GM18502 (cell line): ENCODE results near the gene TERT.

Experiments
- ATAC-seq: cut with Tn5 transposase; IDR thresholded peaks from one replicate; pipeline ENCODE4 v1.9.1; 2021; ENCODE audit warnings: mild to moderate bottlenecking; ENCODE audit not compliant: unreplicated experiment, poor library complexity

The TERT gene

DNA sequence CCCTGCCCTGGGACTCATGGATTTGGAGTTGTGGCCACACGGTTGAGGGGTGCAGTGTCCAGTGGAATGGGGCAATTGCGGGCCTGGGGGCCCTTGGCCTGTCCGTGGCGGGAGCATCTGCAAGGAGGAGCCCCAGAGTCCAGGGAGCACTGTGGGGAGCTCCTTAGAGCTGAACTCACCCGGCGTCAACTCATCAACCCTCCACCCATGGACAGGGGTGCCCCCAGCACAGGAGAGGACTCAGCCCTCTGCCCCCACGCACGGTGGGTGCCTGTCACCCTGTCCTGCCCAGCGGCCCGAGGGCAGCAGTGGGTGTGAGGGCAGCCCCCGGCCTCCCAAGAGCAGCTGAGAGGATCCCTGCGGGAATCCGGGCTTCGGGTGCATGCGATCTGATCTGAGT lies 70.2 kb downstream of the TERT start:
- no peak for ATAC-seq

DNA sequence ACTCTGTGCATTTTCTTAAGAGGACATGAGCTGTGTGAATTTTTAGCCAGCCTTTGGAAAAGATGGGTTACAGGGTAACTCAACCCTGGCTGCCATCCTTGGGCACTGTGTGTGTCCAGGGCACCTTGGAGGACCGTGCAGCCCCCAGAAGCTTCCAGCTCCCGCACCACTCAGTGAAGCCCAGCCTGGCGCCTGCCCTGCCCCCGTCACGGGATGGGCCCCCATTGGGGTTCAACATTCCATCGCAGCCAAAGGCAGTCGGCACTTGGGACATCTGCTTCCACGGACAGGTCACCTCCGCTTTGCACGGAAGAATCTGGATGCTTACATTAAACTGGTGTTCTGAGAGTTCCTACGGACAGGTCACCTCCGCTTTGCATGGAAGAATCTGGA lies 71.6 kb downstream of the TERT start:
- ATAC-seq = no peak

DNA sequence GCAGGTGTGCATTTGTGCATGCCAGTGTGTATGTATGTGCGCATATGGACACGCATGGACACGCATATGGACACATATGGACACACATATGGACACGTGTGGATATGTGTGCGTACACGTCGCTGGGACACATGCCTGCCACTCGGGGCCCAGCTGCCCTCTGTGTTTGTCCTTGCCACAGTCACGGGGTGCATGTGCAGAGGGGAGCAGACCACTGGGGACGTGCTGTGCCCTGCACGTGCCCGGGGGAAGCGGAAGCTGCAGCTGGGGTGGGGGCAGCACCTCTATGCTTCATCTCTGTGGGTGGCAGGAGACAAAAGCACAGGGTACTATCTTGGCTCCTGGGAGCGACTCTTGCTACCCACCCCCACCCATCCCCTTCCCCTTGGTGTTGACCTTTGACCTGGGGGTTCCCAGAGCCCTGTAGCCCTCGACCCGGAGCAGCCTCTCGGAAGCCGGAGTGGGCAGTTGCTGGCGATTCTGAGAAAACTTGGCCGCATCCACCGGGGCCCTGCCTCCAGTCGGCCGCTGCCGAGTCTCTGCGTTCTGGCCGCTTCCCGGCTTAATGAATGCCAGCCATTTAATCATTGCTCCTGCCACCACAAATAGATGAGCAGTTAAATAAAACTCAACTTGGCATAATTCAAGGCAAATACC lies 72.1 kb downstream of the TERT start:
- ATAC-seq = no peak

DNA sequence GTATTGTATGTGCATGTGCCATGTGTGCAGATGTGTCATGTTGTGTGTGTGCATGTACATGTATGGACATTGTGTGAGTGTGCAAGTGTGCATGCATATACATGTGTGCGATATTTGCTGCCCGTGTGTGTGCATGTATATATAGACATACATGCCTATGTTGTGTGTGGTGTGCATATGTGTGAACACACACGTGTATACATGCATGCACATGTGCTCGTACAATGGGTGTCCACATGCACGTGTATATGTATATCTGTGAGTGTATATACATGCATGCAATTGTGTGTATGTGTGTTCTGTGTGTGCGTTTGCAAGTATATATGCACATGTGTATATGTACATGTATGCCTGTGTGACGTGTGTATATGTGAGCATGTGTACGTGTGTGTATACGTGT lies 72.7 kb downstream of the TERT start:
- ATAC-seq = no peak

DNA sequence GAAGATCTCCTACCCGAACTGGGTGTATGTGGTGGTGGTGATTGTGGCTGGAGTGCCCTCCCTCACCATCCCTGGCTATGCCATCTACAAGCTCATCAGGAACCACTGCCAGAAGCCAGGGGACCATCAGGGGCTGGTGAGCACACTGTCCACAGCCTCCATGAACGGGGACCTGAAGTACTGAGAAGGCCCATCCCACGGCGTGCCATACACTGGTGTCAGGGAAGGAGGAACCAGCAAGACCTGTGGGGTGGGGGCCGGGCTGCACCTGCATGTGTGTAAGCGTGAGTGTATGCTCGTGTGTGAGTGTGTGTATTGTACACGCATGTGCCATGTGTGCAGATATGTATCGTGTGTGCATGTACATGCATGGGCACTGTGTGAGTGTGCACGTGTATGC lies 73.1 kb downstream of the TERT start:
- ATAC-seq = no peak

DNA sequence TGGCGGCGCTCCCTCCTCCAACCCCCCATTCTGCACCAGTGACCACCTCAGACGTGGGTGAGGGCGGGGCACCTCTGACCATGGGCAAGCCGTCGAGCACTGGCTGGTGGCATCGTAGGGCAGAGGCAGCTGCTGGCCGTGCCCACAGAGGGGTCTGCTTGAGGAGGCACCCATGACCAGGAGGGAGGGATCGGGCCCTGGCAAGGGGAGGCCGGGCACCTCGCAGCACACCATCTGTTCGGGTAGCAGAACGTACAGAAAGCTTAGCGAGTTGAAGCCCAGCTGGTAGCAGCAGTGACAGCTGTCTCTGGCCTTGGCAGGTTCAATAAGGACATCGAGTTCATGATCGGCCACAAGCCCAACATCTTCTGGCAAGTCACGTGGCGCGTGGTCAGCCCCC lies 74.0 kb downstream of the TERT start:
- ATAC-seq = no peak

DNA sequence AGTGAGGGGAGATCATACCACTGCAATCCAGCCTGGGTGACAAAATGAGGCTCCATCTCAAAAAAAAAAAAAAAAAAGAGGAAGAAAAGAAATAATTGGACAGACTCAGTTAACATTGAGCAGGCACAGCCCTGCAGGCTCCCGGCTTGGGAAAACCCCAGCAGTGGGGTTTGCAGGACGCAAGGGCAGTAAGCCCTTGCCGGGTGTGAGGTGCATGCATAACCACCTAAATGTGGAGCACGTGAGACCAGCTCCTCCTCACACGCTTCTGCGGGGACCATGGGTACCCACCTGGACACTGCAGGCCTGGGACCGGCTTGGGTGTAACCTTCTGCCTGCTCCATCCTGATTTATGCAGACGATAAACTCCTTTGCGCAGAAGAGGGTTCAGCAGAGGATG lies 74.5 kb downstream of the TERT start:
- no peak for ATAC-seq

DNA sequence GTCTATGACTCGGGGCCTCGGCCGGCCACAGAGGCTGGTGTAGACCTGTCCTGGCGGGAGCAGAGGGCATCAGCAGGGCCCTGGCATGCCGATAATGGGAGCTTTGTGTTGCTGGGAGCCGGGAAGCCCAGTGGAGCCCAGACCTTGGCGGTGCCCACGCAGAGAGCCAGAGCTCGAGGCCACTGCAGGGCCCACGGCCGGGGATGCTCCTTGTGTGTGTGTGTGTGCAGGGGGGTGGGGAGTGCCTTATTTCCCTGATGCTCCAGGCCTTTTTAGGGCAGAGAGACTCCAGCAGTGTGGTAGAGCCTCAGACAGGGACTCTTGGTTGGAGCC lies 75.1 kb downstream of the TERT start:
- no peak for ATAC-seq

DNA sequence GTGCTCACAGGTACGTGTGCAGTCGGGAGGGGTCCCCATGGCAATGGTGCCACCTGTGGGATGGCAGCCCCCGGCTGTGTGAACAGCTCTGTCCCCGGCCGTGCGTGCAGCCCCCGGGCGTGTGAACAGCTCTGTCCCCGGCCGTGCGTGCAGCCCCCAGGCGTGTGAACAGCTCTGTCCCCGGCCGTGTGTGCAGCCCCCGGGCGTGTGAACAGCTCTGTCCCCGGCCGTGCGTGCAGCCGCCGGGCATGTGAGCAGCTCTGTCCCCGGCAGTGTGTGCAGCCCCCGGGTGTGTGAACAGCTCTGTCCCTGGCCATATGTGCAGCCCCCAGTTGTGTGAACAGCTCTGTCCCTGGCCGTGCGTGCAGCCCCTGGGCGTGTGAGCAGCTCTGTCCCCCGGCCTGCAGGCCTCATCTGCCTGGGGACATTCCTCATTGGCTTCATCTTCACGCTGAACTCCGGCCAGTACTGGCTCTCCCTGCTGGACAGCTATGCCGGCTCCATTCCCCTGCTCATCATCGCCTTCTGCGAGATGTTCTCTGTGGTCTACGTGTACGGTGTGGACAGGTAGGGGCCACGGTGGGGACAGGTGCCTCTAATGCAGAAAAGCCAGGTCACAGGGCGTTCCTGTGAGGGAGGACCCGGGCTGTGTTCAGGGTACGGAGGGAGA lies 75.6 kb downstream of the TERT start:
- ATAC-seq = no peak

DNA sequence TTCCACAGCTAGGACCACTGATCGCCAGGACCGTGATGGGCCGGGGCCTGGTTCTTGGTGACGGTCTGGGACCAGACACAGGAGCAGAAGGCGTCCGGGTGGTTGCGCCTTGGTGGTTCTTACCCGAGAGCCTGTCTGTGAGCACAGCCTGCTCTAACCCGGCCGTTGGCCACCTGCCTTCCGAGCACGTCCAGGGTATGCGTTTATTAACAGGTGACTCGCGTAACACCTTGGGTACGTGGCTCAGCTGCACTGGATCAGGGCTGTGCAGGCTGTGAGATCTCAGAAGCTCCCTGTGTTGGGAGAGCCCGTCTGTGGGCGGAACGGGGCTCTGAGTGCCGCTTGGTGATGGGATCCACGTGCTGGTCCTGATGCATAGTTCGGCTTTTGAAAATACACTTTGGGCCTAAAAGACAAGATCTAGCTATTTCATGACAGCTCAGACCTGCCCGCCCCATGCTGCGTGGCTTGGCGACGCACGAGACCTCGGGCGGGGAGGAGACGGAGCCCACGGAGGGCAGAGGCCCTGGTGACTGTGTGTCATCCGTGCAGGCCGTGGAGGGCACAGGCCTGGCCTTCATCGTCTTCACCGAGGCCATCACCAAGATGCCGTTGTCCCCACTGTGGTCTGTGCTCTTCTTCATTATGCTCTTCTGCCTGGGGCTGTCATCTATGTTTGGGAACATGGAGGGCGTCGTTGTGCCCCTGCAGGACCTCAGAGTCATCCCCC lies 76.4 kb downstream of the TERT start:
- ATAC-seq = no peak

DNA sequence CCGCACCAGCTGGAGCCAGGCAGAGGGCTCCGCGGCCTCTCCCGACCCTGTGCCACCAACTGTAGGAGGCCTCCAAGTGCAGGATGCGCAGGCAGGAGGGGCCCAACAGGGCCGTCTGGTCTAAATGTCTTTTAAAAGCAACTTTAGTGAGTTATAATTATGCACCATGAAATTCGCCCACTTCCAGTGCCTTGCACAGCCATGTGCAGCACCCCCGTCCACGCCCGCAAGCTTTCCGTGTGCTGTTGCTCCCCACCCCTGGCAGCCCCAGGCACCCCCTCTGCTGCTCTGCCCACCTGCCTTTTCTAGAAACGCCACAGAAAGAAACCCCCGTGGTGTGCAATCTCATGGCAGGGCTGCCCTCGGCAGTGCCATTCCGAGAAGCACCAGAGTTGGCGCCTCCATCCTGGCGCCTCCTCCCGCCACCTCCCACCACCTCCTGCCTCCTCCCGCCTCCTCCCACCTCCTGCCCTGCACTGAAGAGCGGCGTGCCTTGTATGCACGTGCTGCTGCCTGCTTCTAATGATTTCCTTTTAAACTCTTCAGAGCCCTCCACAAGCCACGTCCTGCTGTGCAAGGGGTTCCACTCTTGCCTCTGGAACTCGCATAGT lies 77.2 kb downstream of the TERT start:
- ATAC-seq = no peak

DNA sequence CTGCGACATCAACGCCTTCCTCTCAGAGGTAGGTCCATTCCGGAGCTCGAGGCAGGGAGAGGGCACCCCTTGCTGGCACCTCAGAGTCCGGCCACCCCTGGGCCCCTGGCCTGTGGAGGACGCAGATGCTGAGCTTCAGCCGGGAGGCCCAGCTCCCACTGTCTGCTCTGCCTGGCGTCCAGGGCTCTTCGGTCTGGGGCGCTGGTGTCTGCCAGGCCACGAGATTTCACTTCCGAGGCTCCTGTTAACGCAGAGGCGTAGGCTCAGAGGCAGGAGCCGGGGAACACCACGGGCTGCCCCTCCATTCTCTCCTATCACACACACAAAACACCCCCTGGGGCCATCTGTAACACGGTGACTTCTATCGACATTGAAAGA lies 78.0 kb downstream of the TERT start:
- ATAC-seq = no peak

DNA sequence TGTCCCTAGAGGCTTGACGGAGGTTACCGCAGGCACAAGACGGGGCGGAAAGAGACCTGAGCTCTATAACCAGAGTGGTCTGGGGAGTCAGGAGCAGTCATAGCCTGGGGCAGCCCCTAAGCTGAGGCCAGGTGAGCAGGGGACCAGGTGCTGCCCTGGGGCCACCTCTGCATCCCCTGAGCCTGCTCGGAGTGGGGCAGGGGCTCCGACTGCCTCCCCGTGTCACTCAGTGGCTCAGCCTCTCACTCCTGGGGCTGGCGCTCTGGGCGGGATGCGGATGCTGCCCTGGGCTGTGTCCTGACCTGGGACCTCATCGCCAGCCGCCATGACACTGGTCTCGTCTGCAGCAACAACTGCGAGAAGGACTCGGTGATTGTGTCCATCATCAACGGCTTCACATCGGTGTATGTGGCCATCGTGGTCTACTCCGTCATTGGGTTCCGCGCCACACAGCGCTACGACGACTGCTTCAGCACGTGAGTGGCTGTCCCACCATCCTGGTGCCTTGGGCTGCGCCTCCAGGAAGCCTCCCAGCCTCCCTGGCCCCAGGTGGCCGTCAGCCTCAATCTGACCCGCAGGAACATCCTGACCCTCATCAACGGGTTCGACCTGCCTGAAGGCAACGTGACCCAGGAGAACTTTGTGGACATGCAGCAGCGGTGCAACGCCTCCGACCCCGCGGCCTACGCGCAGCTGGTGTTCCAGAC lies 78.5 kb downstream of the TERT start:
- no peak for ATAC-seq

DNA sequence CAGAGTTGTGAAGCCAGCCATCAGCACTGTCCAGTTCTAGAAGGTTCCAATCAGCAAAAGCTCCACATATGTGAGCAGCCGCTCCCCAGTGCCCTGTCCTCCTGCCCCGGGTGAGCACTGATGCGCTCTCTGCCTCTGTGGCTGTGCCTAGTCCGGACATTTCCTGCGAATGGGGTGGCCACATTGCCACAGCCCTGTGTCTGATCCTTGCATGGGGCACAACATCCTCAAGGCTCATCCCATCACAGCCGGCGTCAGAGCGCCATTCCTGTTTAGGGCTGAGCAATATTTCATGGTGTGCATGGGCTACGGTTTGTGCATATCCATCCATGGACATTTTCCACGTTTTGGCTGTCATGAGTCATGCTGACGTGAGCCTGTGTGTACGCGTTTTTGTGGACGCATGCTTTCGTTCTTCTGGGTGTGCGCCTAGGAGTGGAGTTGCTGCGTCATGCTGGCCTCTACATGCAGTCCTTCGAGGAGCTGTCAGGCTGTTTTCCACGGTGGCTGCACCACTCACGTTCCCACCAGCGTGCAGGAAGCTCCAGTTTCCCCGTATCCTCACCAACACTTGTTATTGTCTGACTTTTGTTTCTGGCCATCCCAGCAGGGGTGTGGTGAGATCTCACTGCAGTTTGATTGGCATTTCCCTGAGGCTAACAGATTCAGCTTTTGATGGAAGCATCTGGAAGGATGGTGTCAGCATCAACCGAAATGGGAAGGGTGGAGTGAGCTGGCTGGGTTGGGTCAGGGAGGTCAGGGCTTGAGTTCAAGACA lies 79.4 kb downstream of the TERT start:
- no peak for ATAC-seq

DNA sequence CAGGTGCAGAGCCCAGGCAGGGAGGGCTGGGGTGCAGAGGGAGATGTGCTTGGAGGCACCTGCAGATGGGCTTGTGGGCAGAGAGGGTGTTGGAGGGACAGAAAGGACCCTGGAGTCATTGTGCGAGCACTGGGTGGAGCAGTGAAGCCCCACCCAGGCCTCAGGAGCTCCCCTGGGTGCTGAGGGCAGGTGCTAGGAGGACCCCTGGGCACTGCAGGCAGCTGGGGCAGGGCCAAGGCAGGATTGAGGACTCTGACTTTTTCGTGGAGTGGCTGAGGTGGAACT lies 80.0 kb downstream of the TERT start:
- ATAC-seq = no peak

DNA sequence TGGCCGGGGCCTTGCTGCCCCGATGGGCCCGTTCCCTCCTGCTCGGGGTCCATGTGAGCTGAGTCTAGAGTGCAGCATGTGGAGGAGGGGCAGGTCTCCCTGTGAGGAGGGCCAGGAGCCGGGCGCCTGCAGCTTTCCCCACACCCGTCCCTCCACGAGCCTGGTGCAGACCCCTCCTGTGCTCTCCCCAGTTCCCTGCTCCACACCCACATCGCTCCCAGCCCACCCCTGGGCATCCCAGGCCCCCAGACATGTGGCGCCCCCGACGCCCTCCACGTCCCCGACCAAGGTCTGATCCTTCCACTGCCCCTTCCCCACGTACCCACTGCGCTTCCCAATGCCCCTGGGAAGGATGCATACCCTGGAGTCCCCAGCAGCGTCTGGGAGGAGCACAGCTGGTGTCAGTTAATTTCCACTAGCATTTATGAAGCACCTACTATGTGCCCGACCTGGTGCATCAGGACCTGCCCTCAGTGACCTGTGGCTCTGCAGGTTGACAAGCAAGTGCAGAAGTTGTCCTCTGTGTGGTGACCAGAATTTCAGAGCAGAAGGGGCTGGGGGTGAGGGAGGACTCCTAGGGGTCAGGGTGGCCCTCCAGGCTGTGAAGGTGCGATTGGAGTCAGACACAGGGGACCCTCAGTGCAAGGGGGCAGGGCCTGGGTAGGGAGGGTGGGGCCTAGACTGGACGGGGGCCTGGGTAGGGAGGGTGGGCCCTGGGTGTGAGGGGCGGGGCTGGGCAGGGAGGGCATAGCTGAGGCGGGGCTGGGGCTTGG lies 80.5 kb downstream of the TERT start:
- no peak for ATAC-seq

DNA sequence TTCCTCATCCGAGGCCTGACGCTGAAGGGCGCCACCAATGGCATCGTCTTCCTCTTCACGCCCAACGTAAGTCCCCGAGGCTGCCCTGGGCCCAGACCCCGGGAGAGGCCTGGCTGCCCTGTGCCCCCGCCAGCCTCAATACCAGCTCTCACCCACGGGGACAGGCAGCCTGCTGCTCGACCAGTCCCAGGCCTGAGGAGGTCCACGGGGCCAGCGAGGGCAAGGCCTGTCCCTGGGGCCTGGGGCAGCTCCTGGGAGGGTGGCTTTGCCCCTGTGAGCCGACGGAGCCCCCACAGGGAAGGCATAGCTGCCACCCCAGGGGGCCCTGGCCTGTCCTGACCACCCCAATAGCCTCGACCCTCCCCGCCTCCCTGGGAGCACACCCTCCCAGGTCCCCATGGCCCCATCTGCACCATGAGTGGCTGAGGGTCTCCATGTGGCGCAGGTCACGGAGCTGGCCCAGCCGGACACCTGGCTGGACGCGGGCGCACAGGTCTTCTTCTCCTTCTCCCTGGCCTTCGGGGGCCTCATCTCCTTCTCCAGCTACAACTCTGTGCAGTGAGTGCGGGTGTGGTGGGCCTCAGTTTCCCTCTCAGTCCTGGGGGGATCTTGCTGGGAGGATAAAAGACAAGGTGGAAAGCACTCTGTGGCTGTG lies 81.2 kb downstream of the TERT start:
- ATAC-seq = no peak

DNA sequence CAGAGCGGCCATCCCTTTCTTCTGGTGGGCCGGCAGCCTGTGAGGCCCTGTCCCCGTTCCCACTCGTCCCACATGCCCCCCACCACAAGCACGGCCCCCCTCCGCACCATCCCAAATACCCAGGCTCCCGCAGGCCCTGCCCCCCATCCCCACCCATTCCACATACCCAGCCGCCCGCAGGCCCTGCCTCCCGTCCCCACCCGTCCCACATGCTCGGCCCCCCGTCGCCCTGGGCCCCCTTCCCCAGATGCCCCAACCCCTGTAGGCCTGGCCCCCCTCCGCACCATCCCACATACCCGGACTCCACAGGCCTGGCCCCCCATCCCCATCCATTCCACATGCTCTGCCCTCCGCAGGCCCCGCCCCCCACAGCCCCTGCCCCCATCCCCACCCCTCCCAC lies 82.0 kb downstream of the TERT start:
- no peak for ATAC-seq

DNA sequence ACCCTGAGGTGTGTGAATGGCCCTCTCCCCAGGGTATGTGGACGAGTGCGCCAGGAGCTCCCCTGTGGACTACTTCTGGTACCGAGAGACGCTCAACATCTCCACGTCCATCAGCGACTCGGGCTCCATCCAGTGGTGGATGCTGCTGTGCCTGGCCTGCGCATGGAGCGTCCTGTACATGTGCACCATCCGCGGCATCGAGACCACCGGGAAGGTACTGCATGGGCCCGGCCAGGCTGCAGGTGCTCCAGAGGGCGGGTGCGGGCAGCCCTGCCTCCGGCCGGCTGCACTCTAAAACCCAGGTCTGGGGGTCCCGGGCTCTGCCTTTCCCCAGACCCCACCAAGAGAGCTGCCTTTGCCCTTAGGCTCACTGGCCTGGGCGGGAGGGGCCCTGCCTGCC lies 82.6 kb downstream of the TERT start:
- no peak for ATAC-seq
